GM21515 (cell line): ENCODE measurements around the gene FAM120A.

Experiments
- ATAC-seq: cut with Tn5 transposase; IDR thresholded peaks from one replicate; pipeline ENCODE4 v1.9.1; 2021; ENCODE audit not compliant: unreplicated experiment

The FAM120A gene

GRCh38 chr9:93613791-93614190, 162.3 kb downstream of the FAM120A start:
- no peak for ATAC-seq

GRCh38 chr9:93614830-93615468, 163.5 kb downstream of the FAM120A start:
- no peak for ATAC-seq
